ENCODE data around the gene CIITA. TPM values are rescaled to one million over a fixed set of nuclear protein-coding genes. Genes with fewer than 3 reads are reported as not detected.

CIITA gene
- total RNA-seq, 1 experiment from 2014 or later: not detected

- no peak overlapping the region for H2AFZ ChIP-seq (ENCODE audit: low read length)
- no peak overlapping the region for H3K23ac ChIP-seq (ENCODE audit: insufficient read length, low read depth, low read length)
- H3K4me1 Mint-ChIP-seq: peaks cover 11 to 14% of the 10 kb centered on the region in 2 experiments
- no peak for DNase-seq
- H3K4me3 Mint-ChIP-seq: no peak overlapping the region
- H3K27me3 Mint-ChIP-seq (ENCODE audit: low read depth): no peaks in the 10 kb centered on the region
- H4K5ac ChIP-seq (ENCODE audit: insufficient read length, low read depth, low read length): no peak overlapping the region
- no peak overlapping the region for H3K4me2 ChIP-seq (ENCODE audit: insufficient read depth, insufficient read length, low read length)
- no peak overlapping the region for H3K27ac ChIP-seq (ENCODE audit: insufficient read length, low read depth, low read length)
- no CpG with 5 or more reads among the region's 7 CpGs for WGBS (ENCODE audit: extremely low coverage, insufficient read length, low lambda C conversion rate)
- no peak overlapping the region for H3K56ac ChIP-seq (ENCODE audit: insufficient read length, low read depth, low read length)
- H3K4me1 ChIP-seq (ENCODE audit: insufficient read depth, low read length): peaks cover under 1% of the 10 kb centered on the region; the same call in 1 of the 2 replicates
- H3K18ac ChIP-seq (ENCODE audit: insufficient read length, low read depth, low read length): no peak overlapping the region
- H2BK20ac ChIP-seq (ENCODE audit: low read depth, low read length, poor library complexity, severe bottlenecking): no peak overlapping the region
- no peaks in the 10 kb centered on the region; the same call in 1 of the 2 replicates for H3K79me2 ChIP-seq (ENCODE audit: insufficient read depth, low read length)
- H4K91ac ChIP-seq (ENCODE audit: insufficient read length, low read depth, low read length): no peak overlapping the region
- H3K23me2 ChIP-seq (ENCODE audit: insufficient read length, low read depth, low read length, poor library complexity, severe bottlenecking): no peaks in the 10 kb centered on the region
- no peaks in the 10 kb centered on the region for H3K9me3 Mint-ChIP-seq
- no peak overlapping the region for H3T11ph ChIP-seq (ENCODE audit: low read length)
- TF ChIP-seq CTCF (conservative IDR thresholded peaks at IDR 0.05): no peak
- no peaks in the 10 kb centered on the region for H3K9me3 ChIP-seq (ENCODE audit: control insufficient read depth, low read depth, low read length)
- no peak overlapping the region for H4K8ac ChIP-seq (replicated peaks; ENCODE audit: insufficient read length, low read depth, low read length)
- no peaks in the 10 kb centered on the region for H4K20me1 ChIP-seq (ENCODE audit: control insufficient read depth, insufficient read depth, insufficient read length)
- H2BK12ac ChIP-seq (ENCODE audit: insufficient read length, low read depth, low read length): no peak overlapping the region
- H3K4ac ChIP-seq (ENCODE audit: low read depth, low read length): no peak overlapping the region
- no peaks in the 10 kb centered on the region for H3K27me3 ChIP-seq (ENCODE audit: insufficient read depth, low read length)
- no peak overlapping the region for H2BK15ac ChIP-seq (ENCODE audit: low read depth, low read length)
- H2BK5ac ChIP-seq (ENCODE audit: insufficient read length, low read length): no peak overlapping the region
- H3K79me1 ChIP-seq (ENCODE audit: insufficient read depth, low read depth, low read length, poor library complexity, severe bottlenecking): peaks cover 3% of the 10 kb centered on the region
- no peak overlapping the region for H2BK120ac ChIP-seq (ENCODE audit: low read depth, low read length, poor library complexity, severe bottlenecking)
- H3K36me3 Mint-ChIP-seq (ENCODE audit: insufficient read depth in 1 of 3, low read depth in 3 of 3): peaks cover 10 to 27% (median 14%) of the 10 kb centered on the region in 3 experiments
- no peak overlapping the region for H3K14ac ChIP-seq (ENCODE audit: insufficient read depth, low read length)
- no peak overlapping the region for H3K9ac ChIP-seq (ENCODE audit: extremely low read depth, insufficient read length, low read length)
- H2AK5ac ChIP-seq (ENCODE audit: insufficient read length, low read length): no peak overlapping the region
- H3K27ac Mint-ChIP-seq: no peak overlapping the region
These were observed 58.4 kb downstream of the CIITA start for GRCh38 chr16:10935226-10935915.
